B cell (primary cell): Measurements from ENCODE around the gene NCOR1.

Source experiments
- CTCF ChIP-seq: fragments of 200-600 bp; IDR thresholded peaks from one replicate; pipeline ENCODE4 v1.8.0; 2022; ENCODE audit warnings: antibody characterized with exemption, mild to moderate bottlenecking
- EZH2 ChIP-seq: IDR thresholded peaks from 2 replicates; pipeline ENCODE4 v1.6.1; 2012; ENCODE audit warnings: borderline replicate concordance, low read depth, mild to moderate bottlenecking, moderate library complexity, low read length; ENCODE audit not compliant: insufficient read depth, poor library complexity, severe bottlenecking

GRCh38 chr17:16100737-16101400 is 114.5 kb downstream of the NCOR1 start:
- TF ChIP-seq CTCF (no peak), EZH2 (no peak)
